Globus pallidus (tissue), 1 donor: ENCODE data around the gene FYB1.
A peak's percentile ranks its signal among the peaks of the same experiment; 100 is the strongest.

Source experiments
- DNase-seq: peaks from one replicate; pipeline ENCODE4 v3.0.0-alpha.2; 2015; ENCODE audit warnings: low spot score

The FYB1 gene

DNA sequence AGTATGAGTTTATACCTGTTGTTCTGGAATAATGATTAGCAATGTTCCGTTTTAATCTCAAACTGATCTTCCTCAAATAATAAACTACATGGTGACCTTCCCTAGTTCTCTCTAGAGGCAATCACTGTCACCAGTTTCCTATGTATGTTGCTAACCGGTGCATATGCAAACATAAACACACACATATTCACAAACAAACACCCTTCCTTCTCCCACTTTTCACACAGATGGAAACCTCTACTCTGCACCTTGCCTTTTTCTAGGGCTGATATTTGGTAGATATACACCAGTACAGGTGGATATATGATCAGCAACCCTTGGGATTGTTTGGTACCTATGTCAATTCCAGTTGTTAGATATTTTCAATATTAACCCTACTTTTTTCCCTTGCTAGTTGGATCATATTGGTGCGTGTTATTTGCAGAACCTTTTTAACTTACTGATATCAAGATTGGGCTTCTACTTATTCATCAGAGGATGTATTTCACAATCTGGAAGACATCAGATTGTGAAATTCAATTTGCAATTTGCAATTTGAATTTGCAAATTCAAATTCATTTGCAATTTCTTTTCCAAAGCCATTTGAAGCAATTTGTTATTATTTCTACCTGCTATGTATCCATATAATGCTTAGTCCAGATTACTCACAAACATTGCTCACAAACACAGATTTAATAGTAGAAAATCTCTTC lies 12.6 kb downstream of the FYB1 start:
- DNase-seq = no peak

DNA sequence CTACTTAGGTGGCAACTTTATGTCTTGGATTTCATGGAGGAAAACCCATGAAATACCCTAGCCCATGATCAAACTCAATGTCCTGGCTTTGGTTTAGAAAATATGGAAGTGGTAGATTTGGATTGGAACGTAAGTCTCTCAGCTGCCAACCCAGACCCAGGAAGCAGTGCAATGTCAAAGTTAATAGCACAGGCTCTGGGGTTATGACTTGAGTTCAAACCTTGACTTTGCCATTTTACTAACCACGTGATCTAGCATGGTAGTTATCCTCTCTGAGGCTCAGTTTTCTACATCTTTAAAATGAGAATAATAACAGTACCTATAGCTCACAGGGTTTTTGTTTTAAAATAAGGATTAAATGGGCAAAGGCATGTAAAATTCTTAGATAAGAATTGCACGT lies 13.8 kb downstream of the FYB1 start:
- no peak for DNase-seq

DNA sequence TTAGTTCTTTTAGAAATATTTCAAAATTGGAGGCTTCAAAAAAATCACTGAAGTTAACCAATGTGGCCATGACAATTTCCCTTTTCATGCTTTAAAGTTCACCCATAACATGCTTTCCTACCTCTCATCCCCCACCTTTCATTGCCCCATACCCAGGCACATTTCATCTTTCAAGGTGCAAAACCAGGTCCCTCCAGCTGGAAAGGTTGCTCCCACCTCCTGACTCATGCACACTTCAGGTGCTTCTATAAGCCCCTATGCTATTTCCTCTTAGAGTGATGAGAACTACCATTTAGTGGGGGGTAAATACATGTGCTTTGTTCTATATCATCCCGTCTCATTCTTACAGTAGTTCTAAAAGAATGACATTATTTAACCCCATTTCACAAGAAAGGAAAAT lies 15.4 kb downstream of the FYB1 start:
- no peak for DNase-seq

DNA sequence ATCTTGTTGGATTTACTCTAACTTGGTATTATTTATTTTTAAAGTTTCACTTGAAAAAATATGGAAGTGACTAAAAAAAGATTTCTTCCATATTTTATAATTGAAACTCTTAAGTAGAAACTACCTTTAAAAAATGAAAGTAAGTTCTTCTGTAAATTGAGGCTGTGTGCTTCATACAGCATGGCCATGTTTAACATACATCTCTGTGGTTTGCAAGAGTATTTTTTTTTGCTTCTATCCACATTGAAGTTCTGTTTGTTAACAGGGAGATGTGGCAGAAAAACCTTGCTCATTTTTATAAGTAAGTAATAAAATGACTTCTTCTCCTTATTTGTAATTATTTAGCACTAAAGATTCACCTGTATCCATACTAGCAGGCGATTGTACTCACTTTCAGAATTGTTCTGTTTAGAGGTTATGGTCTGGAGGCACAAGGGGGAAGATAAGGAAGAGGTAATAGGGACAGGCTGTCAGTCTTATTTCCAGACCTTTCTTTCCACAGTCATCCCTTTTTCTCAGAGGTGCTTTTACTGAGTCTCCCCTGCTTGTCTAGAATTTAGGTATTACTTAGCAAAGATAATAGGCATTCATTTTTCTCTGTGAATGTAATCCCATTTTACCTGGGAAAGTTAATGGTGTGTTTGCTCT lies 16.0 kb downstream of the FYB1 start:
- no peak for DNase-seq

DNA sequence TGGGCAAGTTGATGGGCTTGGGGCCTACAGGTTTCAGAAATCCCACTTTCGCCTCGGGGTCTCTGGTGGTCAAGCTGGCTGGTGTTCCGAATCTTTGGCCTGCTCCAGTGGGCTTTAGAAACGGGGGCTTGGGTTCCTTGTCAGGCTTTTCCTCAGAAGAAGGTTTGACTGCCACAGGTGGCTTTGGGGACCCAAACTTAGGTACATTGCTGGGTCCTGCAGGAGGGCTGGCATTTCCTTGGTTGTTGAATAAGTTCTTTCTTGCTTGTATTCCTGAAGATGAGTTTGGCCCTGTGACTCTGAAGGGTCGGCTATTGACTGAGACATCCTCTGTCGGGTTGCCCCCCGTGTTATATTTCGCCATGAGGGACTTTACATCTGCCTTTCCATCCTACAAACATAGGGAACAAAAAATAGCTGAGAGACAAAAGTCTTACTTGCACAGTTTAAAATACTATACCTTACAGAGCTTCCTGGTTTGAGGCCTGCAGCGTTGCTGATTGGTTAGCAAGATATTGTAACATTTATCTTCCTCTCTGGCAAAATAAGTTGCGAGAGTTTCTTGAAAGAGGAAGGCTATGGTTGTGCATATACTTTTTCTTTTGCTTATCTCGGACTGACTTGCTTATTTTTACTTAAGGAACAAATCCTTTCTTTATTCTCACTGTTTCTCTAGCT lies 16.6 kb downstream of the FYB1 start:
- no peak for DNase-seq

DNA sequence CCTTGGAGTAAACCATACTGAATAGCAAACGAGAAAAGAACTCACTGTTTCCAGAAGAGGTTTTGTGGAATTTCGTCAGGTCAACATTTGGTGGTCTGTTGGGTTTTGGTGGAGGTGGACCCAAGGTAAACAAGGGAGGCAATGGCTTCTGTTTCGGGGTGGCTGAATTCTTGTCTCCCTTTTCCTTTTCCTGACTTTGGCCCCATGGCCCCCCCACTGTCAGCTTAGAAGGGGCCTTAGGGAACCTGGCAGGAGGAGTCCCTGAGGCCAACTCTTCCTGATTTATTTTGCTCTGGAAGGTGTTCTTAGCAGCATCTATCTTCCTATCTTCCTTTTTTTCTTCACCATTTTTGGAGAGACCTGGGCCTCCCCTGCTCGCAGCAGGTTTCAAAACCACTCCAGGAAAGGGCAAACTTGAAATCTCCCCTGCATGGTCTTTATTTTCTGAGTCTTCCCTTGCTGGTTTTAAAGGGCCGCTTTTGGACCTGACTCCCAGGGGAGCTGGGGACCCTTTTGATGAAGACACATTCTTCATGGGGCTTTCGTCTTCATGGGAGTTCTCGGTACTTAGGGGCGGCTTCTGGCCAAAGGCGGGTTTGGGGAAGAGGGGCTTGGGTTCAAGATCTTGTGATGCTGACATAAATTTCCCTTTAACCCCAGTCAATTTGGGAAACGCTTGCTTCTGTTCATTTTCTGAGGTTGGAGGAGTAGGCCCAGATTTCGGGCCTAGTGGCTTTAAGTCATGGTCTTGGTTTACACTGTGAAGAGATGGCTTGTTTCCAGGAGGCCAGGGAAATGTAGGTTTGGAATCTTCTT lies 17.4 kb downstream of the FYB1 start:
- DNase-seq = no peak

DNA sequence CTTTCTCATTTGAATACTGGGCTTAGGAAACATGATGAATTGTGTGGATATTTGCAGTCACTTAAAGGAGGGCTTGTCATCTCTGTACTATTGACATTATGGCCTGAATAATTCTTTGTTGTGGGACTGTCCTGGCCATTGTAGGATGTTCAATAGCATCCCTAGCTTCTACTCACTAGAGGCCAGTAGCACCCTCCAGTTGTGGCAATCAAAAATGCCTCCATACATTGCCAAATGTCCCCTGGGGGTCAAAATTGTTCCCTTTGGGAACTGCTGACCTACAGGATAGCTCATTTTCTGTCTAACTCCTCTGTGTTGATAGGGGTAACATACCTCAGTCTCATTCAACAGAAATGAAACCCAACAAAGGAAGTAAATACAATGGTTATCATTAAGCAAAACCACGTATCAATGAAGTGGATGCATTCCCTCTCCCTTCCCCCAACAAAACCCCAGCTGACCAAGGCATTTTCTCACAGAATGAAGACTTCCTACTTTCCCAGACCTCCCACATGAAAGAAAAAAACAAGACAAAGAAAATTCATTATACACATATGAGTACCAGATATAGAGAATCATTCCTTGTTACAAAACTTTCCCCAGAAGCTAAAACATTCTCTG lies 18.1 kb downstream of the FYB1 start:
- no peak for DNase-seq

DNA sequence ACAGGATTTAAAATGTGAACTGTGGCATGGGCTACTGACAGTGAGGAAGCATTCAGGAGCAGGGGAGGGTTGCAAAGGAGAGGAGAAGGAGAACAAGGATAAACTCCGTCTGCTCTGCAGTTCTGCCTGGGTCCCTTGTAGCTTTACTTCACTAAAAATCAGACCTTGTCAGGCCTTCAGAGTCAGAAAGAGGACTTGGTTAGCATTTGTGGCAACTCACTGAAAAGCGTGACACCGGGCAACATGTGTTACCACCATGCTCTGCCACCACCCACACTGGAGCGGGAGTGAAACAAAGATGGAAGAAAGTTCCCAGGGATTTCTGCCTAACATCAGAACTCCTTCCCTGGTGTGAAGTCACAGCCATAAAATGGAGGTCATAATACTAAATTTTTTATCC lies 19.3 kb downstream of the FYB1 start:
- DNase-seq = no peak

DNA sequence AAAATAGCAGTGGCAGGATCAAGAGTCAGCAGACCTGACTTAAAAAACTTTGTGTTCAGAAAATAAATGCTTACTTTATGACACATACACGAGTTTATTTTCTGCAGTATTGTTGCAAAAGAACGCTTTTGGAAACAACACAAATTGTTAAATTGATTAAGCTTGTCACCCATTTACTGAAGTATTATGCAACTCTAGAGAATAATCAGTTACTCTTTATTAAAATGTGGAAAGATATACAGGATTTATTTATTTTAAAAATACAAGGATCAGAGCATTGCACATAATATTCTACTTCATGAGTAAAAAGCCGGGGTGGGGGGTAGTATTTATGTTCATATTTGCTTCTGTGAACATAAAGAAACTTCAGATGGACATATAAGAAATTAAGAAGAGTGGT lies 20.0 kb downstream of the FYB1 start:
- DNase-seq = no peak

DNA sequence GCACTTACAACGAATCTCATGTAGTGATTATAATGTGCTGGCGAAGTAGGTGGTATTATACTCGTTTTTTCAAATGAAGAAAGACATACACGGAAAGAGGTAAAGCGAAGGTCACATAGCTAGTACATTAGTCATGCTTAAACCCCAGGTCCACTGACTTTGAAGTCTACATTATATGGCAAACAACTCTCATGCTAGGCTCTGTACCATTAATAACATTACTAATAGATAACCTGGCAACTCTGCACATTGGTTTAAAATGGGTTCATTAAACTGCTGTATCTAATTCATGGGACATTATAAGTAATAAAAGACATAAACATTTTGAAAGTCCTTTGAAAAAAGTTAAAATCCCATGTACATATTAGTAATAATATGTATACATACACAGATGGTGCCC lies 21.2 kb downstream of the FYB1 start:
- DNase-seq = no peak

DNA sequence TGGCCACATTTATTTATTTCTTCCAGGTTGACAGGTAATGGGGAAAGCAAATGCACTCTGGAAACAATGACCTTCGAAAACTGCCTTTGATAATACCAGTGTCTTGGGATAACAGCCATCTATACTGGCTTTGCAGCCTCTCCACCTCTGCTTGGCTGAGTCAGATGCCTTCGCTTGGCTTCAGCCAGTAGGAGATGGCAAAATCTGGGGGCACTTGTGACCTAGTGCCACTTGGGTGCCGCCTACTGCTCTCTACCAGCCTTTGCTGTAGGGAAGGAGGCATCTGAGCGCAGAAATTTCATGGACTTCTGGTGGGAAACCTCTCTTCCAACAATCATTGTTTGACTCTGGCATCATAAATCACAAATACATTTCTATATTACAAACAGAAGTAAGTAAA lies 21.8 kb downstream of the FYB1 start:
- no peak for DNase-seq

DNA sequence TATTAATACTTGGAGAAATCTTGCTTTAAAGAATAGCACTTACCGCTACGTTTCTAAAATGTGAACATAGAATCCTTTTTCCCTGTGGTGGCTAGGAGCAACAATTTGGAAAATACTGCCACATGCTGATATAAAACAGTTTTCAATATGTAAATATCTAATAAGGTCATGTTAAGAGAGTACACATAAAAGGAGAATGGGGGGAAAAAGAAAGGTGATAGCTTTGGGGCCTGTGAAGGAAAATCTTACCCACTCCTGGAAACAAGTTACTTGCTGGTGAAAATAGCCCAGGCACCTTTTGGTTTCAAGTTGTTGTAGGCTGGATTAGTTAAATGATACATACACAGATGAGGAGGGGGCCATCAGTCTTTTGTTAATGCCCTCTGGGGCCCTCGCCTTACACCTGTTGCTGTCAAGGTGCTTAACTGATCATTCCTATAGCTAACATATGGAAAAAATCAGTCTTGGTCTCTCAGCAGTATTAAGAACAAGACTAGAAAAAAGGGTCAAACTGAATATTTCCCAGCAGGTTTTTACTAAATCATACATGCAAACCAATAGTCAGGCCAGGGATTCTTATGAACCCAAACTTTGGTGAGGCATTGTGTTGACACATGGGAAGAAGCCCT lies 24.1 kb downstream of the FYB1 start:
- DNase-seq = no peak

DNA sequence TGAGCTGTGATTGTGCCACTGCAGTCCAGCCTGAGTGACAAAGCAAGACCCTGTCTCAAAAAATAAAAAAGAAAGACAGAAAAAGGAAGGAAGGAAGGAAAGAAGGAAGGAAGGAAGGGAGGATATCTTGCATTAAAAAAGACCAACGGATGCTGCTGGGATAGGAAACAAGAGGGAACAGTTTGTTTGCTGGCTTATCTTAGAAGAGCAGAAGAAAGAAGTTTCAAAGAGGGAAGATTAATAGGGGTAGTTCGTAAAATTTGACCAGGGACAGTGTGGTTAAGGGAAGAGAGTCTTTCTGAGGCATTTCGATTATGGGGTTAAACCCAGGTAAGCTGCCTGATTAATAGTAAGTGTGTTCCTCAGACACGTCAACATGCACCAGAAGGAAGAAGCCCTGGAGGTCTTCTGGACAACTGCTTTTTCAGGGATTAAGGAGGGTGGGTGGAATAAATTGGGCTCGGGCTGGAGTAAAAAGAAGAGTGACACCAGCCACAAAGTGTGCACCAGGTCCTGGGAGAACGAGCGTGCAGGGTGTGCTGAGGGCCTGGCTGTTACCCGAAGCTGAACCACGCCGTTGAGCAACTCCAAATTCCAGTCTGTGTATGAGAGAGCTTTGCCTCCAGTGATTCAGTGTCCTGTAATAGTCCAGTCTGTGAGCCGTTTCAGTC lies 24.8 kb downstream of the FYB1 start:
- DNase-seq = no peak

DNA sequence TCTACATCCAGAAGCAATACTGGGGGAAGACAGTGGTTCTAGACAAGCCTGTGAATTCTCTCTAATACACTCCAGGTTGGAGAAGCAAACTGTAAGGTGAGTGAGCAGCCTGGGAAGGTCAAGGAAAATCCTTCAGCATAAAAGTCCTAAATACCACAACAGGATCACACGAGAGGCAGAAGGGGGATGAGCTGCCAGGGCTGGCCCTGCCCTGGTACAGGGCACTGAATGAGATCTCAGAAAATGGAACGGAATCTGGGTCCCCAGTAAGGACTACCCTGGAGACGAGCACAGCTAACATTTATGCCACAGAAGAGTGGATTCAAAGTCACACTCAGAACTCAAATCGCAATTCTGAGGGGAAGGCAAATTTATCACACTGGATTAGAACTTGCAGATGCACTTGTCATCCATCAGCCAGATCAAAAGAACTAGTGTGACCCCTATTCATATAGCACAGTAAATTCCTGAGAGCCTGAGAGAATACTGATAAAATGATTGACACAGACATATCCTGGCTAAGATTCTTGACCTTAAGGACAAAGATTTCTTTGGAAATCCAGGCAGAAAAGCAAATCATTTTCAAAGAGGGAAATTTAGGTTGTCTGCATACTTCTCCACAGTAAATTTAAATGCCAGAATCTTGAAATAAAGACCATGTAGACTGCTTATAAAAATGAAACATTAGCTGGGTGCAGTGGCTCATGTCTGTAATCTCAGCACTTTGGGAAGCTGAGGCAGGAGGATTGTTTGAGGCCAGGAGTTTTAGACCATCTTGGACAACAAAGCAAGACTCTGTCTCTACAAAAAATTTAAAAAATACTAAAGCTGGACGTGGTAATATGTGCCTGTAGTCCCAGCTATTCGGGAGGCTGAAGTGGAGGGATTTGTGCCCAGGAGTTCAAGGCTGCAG lies 25.6 kb downstream of the FYB1 start:
- DNase-seq = no peak

DNA sequence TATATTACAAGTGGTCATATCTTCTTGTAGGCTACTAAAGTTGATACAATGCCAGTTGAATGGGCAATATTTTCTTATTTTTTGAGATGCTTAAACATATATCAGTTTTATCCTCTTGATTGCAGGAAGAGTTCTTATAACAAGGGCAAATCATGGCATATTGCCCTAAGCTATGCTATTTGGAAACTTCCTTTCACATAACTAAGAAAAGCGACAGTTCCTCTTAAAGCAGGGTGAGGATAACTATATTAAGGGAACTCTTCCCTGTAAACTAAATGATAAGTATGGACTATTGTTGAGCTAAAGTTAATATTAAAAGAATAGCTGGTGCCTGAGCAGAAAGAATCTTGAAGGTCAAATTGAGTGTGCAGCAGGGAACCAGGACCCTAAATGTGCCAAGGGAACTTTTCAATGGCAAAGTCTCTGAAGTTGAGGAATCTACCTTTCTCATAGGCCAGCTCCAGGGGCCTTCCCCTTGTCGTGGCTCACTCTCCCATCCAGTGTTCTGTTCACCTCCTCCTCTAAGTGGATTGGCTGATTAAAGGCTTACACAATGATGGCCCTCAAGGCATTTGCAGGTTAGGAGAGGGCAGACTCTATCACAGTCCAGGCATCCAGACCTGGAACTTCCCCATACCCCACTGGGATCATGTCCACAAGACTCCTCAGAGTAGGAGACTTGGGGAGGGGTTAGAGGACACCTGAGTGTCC lies 26.8 kb downstream of the FYB1 start:
- DNase-seq = peak; percentile 24

DNA sequence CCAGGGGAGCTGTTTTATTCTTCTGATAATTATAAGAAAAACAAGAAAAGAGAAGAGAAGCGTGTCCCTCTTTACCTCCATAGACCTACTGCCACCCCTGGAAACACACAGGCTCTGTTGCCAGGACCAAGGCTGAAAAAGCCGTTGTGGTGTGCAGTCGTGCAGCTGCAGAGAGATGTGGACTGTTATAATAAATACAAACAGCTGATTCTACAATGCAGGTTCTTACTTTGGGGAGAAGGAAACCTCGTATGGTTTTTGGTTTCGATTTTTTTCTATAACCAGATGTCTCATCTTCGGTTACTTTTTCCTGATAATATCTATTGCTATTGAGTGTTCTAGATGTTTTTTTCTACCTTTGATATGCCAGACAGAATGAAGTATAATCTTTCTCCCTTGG lies 28.1 kb downstream of the FYB1 start:
- DNase-seq = peak; percentile 69

DNA sequence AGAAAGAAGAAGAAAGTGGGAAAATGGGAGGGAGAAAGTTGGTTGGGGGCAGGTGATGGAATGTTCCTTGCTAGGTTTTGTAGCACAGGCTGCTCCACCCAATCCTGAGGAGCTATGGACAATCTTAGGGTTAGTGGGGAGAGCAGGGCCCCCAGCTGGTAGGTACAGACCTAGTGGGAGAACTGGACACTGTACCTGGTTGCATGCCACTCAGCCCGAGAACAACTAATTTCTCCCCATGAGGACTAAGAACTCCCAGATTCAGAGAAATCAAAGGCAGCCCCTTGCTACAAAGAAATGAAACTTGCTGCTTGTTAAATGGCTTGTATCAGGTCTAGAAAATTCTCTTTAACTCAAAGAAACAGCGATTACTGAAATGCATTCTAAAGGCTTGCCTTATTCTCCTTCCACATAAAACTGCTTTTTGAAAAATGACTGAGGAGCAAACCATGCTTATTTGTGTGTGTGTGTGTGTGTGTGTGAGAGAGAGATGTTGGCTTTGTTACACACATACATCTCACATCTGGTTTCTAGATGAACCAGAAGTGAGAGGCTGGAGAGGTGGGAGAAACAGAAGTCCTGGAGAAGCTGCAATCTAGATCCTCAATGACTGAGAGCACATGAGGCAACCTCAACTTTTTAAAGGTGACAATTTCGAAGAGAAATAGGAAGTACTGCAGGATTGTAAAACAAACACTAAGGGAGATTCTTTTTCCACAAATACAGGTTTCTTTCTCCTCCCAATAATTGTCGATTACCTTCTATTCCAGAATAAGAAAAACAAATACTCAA lies 28.9 kb downstream of the FYB1 start:
- peak; percentile 29 for DNase-seq

DNA sequence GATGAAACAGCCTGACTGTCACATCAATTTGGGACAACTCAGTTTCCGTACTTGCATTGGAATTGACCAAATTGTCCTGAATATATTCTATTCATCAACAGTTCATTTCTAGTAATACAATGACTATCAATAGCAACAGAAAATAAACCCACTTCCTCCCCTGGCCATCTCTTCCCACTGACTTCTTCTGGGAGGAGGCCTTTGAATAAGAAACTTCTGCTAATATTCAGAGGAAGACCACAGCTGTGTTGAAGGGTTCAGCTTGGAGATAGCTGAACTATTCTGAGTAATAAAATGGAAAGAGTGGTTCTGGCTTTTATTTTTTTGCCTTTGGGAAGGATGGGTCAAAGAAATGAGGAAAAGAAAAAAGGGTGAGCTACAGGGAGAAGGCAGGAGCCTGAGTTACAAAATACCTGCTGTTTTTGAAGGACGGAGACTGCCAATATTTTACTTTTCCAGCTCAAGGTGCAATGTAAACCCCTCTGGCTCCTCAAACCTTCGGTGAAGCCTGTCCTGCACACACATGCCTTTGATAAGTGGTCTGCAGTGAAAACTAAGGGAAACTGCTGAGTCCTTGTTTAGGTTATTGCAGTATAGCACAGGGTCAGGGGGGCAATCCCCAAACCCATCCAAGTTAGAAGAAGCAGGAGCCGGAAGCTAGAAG lies 29.9 kb downstream of the FYB1 start:
- no peak for DNase-seq
